Measurements from ENCODE around the gene PALM. TPM values are rescaled to one million over a fixed set of nuclear protein-coding genes. Genes with fewer than 3 reads are reported as not detected.
"Not testable (repeated sequence)": the region's sequence is repeated elsewhere in the genome, so short reads cannot be mapped to it uniquely, and the experiment has no call there.

The PALM gene
- total RNA-seq, 2 donors from 2014 or later: 14.4 to 28.4 TPM

GRCh38 chr19:695352-695949 is 13.3 kb upstream of the PALM start, which contains the start of gene PRSS57:
TSS of gene PRSS57 (minus strand) at chr19:695452. CDS start at chr19:695430, 22 bp downstream.
- H3K27ac ChIP-seq: no peak within 1 kb of the TSS
- H3K27me3 ChIP-seq (replicated peaks; ENCODE audit: insufficient read depth): no peaks in the 10 kb centered on the region
- H3K4me3 ChIP-seq: no peak within 1 kb of the TSS
- DNase-seq (ENCODE audit: low spot score): no peak
- H3K36me3 ChIP-seq: no peaks in the 10 kb centered on the region
- no peak for TF ChIP-seq CTCF (IDR thresholded peaks at IDR 0.05)
- no peak for ATAC-seq (ENCODE audit: insufficient number of reproducible peaks, low FRiP score, low read depth)
- no peaks in the 10 kb centered on the region for H3K9me3 ChIP-seq
- no peaks in the 10 kb centered on the region for H3K4me1 ChIP-seq (ENCODE audit: control insufficient read depth in 1 of 2, low read depth in 2 of 2)

- ATAC-seq (ENCODE audit: insufficient number of reproducible peaks, low FRiP score, low read depth); H3K36me3 ChIP-seq; H3K27ac ChIP-seq; H3K9me3 ChIP-seq; H3K4me3 ChIP-seq; H3K27me3 ChIP-seq (replicated peaks; ENCODE audit: insufficient read depth); H3K4me1 ChIP-seq (ENCODE audit: control insufficient read depth in 1 of 2, low read depth in 2 of 2); DNase-seq (ENCODE audit: low spot score): not testable (repeated sequence)
Observed at GRCh38 chr19:698529-698928, 10.2 kb upstream of the PALM start.

GRCh38 chr19:699885-700284 is 8.8 kb upstream of the PALM start:
- not testable (repeated sequence) for H3K4me1 ChIP-seq (ENCODE audit: control insufficient read depth in 1 of 2, low read depth in 2 of 2); H3K27ac ChIP-seq; H3K9me3 ChIP-seq; DNase-seq (ENCODE audit: low spot score); H3K27me3 ChIP-seq (replicated peaks; ENCODE audit: insufficient read depth); H3K4me3 ChIP-seq; ATAC-seq (ENCODE audit: insufficient number of reproducible peaks, low FRiP score, low read depth); H3K36me3 ChIP-seq

GRCh38 chr19:702847-703246 is 5.9 kb upstream of the PALM start:
- H3K4me1 ChIP-seq (ENCODE audit: control insufficient read depth in 1 of 2, low read depth in 2 of 2); DNase-seq (ENCODE audit: low spot score); H3K36me3 ChIP-seq; H3K4me3 ChIP-seq; H3K27ac ChIP-seq; ATAC-seq (ENCODE audit: insufficient number of reproducible peaks, low FRiP score, low read depth); H3K27me3 ChIP-seq (replicated peaks; ENCODE audit: insufficient read depth); H3K9me3 ChIP-seq: not testable (repeated sequence)

GRCh38 chr19:703329-703650 is 5.4 kb upstream of the PALM start:
- H3K4me3 ChIP-seq: peak overlapping the region; percentile 13
- H3K9me3 ChIP-seq: no peaks in the 10 kb centered on the region
- ATAC-seq (ENCODE audit: insufficient number of reproducible peaks, low FRiP score, low read depth): no peak
- H3K4me1 ChIP-seq (ENCODE audit: control insufficient read depth in 1 of 2, low read depth in 2 of 2): peaks cover 0 to under 1% of the 10 kb centered on the region in 2 donors
- no peak for TF ChIP-seq CTCF (IDR thresholded peaks at IDR 0.05)
- no peaks in the 10 kb centered on the region for H3K36me3 ChIP-seq
- no peak for DNase-seq (ENCODE audit: low spot score)
- no peaks in the 10 kb centered on the region for H3K27me3 ChIP-seq (replicated peaks; ENCODE audit: insufficient read depth)
- H3K27ac ChIP-seq: no peak overlapping the region

GRCh38 chr19:703651-704446 is 4.9 kb upstream of the PALM start:
- Histone ChIP-seq H3K27ac (no peak overlapping the region), H3K4me1 (ENCODE audit: control insufficient read depth in 1 of 2, low read depth in 2 of 2) (peaks cover 0 to 3% of the 10 kb centered on the region in 2 donors), H3K36me3 (no peaks in the 10 kb centered on the region), H3K27me3 (replicated peaks; ENCODE audit: insufficient read depth) (no peaks in the 10 kb centered on the region), H3K9me3 (no peaks in the 10 kb centered on the region), H3K4me3 (peak overlapping the region; percentile 13)
- peak; percentile 29 for DNase-seq (ENCODE audit: low spot score)
- no peak for ATAC-seq (ENCODE audit: insufficient number of reproducible peaks, low FRiP score, low read depth)
- TF ChIP-seq CTCF (IDR thresholded peaks at IDR 0.05): no peak

Data from thoracic aorta (tissue), 2 donors.